KMS-11 (cell line): ENCODE measurements around the gene NOTUM.

Source experiments
- H2AFZ ChIP-seq: fragments of 200-600 bp; sonication (generic); 2 replicates; pipeline ENCODE4 v1.6.1; 2016; ENCODE audit warnings: antibody characterized with exemption, mixed run types, low read depth
- H3K27ac ChIP-seq: fragments of 200-600 bp; sonication (generic); 2 replicates; pipeline ENCODE4 v1.6.1; 2016; ENCODE audit warnings: mild to moderate bottlenecking, mixed run types
- H3K27me3 ChIP-seq: fragments of 200-600 bp; sonication (generic); 2 replicates; pipeline ENCODE4 v1.6.1; 2017; ENCODE audit warnings: mild to moderate bottlenecking, low read depth, mixed run types, moderate library complexity; ENCODE audit not compliant: insufficient read depth
- H3K36me3 ChIP-seq: fragments of 200-600 bp; sonication (generic); 2 replicates; pipeline ENCODE4 v1.6.1; 2017; ENCODE audit warnings: mild to moderate bottlenecking, mixed run types; ENCODE audit not compliant: insufficient read depth
- H3K4me1 ChIP-seq: fragments of 200-600 bp; sonication (generic); 2 replicates; pipeline ENCODE4 v1.6.1; 2016; ENCODE audit warnings: mild to moderate bottlenecking, low read depth, mixed run types; ENCODE audit not compliant: poor library complexity, severe bottlenecking
- H3K4me2 ChIP-seq: fragments of 200-600 bp; sonication (generic); 2 replicates; pipeline ENCODE4 v1.7.0; 2016; ENCODE audit warnings: mild to moderate bottlenecking, mixed run types
- H3K4me3 ChIP-seq: fragments of 200-600 bp; sonication (generic); IDR thresholded peaks from 2 replicates; pipeline ENCODE4 v1.6.1; 2017; ENCODE audit warnings: low read depth, low read length, mixed read lengths; ENCODE audit not compliant: insufficient read depth
- H3K79me2 ChIP-seq: fragments of 200-600 bp; sonication (generic); 2 replicates; pipeline ENCODE4 v1.6.1; 2016; ENCODE audit warnings: low read depth, mixed run types; ENCODE audit not compliant: insufficient read depth
- H3K9ac ChIP-seq: fragments of 200-600 bp; sonication (generic); 2 replicates; pipeline ENCODE4 v1.6.1; 2016; ENCODE audit warnings: mild to moderate bottlenecking, mixed run types
- H4K20me1 ChIP-seq: fragments of 200-600 bp; sonication (generic); 2 replicates; pipeline ENCODE4 v1.6.1; 2016; ENCODE audit warnings: mild to moderate bottlenecking, mixed run types; ENCODE audit not compliant: insufficient read depth
- TF ChIP-seq, protein P1 (sequence below): fragments of 200-600 bp; sonication (generic); conservative IDR thresholded peaks from 2 replicates; pipeline ENCODE4 v1.6.1; 2017; ENCODE audit warnings: low read depth, mild to moderate bottlenecking, antibody characterized with exemption, low read length, moderate library complexity, mixed read lengths

Gene NOTUM

GRCh38 chr17:81931189-81931556, 29.8 kb downstream of the NOTUM start:
- peaks cover 16% of the 10 kb centered on the region for H3K79me2 ChIP-seq

DNA sequence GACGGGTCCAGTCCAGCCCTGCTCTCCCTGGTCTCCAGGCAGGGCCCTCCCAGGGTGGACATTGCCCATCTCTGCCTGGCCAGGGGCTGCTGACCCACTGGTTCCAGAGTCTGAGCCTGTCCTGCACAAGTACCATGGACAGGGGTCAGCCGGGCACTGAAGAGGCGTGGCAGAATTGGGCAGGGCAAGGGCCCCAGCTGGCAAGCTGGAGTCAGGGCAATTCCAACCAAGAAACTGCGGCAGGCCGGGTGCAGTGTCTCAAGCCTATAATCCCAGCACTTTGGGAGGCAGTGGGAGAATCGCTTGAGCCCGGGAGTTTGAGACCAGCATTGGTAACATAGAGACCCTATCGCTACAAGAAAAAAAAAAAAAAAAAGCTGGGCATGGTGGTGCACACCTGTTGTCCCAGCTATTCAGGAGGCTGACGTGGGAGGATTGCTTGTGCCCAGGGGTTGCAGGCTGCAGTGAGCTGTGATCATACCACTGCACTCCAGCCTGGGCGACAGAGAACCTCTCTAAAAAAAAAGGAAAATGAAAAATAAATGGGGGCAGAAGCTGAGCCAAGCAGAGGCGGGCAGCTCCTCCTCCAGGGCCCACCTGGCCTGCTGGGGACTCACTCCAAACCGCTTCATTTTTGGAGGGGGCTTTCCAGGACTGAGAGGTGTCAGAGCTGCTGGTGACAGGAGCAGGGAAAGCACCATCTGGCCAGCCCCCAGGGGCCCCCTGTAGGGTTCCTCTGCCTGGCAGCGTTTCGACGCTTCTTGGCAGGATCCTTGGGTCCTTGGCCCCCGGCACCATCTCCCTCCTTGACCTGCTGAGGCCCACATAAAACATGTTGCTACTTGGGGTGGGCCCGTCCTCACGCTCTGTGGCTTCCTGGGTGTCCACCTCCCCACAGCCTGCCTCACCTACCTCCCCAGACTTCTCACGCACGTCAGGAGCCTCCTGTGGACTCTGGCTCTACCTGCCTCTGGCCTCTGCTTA, 30.6 kb downstream of the NOTUM start:
- Histone ChIP-seq H3K36me3 (no peaks in the 10 kb centered on the region), H3K79me2 (peaks cover 17% of the 10 kb centered on the region), H3K4me3 (no peak overlapping the region), H4K20me1 (no peaks in the 10 kb centered on the region), H3K4me2 (no peak overlapping the region), H3K4me1 (peaks cover 21% of the 10 kb centered on the region), H2AFZ (no peak overlapping the region), H3K27me3 (no peaks in the 10 kb centered on the region), H3K9ac (no peak overlapping the region), H3K27ac (no peak overlapping the region)
- TF ChIP-seq, protein P1, sequence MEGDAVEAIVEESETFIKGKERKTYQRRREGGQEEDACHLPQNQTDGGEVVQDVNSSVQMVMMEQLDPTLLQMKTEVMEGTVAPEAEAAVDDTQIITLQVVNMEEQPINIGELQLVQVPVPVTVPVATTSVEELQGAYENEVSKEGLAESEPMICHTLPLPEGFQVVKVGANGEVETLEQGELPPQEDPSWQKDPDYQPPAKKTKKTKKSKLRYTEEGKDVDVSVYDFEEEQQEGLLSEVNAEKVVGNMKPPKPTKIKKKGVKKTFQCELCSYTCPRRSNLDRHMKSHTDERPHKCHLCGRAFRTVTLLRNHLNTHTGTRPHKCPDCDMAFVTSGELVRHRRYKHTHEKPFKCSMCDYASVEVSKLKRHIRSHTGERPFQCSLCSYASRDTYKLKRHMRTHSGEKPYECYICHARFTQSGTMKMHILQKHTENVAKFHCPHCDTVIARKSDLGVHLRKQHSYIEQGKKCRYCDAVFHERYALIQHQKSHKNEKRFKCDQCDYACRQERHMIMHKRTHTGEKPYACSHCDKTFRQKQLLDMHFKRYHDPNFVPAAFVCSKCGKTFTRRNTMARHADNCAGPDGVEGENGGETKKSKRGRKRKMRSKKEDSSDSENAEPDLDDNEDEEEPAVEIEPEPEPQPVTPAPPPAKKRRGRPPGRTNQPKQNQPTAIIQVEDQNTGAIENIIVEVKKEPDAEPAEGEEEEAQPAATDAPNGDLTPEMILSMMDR, result no peak

More at GRCh38 chr17:81931189-81931556, 29.8 kb downstream of the NOTUM start:
- no peak overlapping the region for H3K27ac ChIP-seq
- H3K27me3 ChIP-seq, result no peaks in the 10 kb centered on the region
- TF ChIP-seq, protein P1, result no peak
- no peaks in the 10 kb centered on the region for H4K20me1 ChIP-seq
- no peak overlapping the region for H3K9ac ChIP-seq
- no peaks in the 10 kb centered on the region for H3K36me3 ChIP-seq
- H2AFZ ChIP-seq, result no peak overlapping the region
- no peak overlapping the region for H3K4me3 ChIP-seq
- peaks cover 14% of the 10 kb centered on the region for H3K4me1 ChIP-seq
- H3K4me2 ChIP-seq, result no peak overlapping the region

DNA sequence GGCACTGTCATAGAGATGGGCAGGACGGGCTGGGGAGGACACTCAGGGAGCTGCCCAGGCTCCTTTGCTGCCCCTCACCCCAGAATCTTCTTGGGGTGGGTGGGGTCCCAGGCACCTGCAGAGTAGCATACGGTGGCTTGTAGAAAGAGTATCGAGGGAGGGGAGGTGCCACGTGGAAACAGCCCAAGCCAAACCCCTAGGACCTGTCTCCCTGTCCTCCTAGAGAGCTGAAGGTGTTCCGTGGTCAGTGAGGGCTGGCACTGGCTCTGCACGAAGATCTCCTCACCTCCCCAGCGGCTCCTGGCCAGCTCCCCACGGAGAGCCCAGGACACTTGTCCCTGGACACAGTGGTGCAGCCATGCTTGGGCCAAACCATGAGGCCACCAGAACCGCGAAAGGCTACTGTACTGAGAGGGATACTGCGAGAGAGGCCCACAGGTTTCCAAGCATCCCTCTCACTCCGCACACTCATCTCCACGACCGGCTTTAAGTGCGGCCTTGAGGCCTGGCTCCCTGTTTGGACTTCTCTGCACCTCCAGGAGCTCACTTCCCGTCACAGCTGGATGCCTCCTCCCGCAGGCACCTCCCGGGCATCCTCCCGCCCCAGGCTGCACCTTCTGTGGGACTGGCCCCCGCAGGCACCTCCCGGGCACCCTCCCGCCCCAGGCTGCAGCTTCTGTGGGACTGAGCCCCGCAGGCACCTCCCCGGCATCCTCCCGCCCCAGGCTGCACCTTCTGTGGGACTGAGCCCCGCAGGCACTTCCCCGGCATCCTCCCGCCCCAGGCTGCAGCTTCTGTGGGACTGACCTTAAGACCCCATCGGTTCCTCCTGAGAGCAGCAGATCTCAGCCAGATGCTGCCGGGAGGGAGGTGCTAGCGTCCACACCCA, 31.5 kb downstream of the NOTUM start:
- H3K4me2 ChIP-seq, result 0 out of 2 replicates have a peak overlapping the region, but pooled peaks have one; percentile 98
- peaks cover 27% of the 10 kb centered on the region for H3K79me2 ChIP-seq
- no peak overlapping the region for H3K4me3 ChIP-seq
- H2AFZ ChIP-seq, result no peak overlapping the region
- no peaks in the 10 kb centered on the region for H3K36me3 ChIP-seq
- no peak overlapping the region for H3K9ac ChIP-seq
- no peaks in the 10 kb centered on the region for H4K20me1 ChIP-seq
- H3K4me1 ChIP-seq, result peaks cover 29% of the 10 kb centered on the region
- no peaks in the 10 kb centered on the region for H3K27me3 ChIP-seq
- TF ChIP-seq, protein P1, result no peak
- H3K27ac ChIP-seq, result no peak overlapping the region

GRCh38 chr17:81928544-81929252, 32.3 kb downstream of the NOTUM start:
- H3K27ac ChIP-seq, result no peak overlapping the region
- TF ChIP-seq, protein P1, result no peak
- H3K4me3 ChIP-seq, result no peak overlapping the region
- peak overlapping the region; percentile 83 for H3K9ac ChIP-seq
- H3K27me3 ChIP-seq, result no peaks in the 10 kb centered on the region
- no peaks in the 10 kb centered on the region for H4K20me1 ChIP-seq
- H3K4me2 ChIP-seq, result peak overlapping the region; percentile 98
- H2AFZ ChIP-seq, result peak overlapping the region; percentile 86
- H3K4me1 ChIP-seq, result peaks cover 37% of the 10 kb centered on the region
- H3K79me2 ChIP-seq, result peaks cover 35% of the 10 kb centered on the region
- no peaks in the 10 kb centered on the region for H3K36me3 ChIP-seq
